Fibroblast of peridontal ligament (primary cell): ENCODE results near the gene TNFRSF13B.
"Not testable (repeated sequence)": the region's sequence is repeated elsewhere in the genome, so short reads cannot be mapped to it uniquely, and the experiment has no call there.

Source experiments
- DNase-seq: peaks from one replicate; pipeline ENCODE4 v3.0.0-alpha.2; 2010; ENCODE audit errors: extremely low read depth

Gene TNFRSF13B

GRCh38 chr17:16987066-16987829 lies 15.3 kb upstream of the TNFRSF13B start:
- no peak for DNase-seq

- no peak for DNase-seq
These were observed 14.5 kb upstream of the TNFRSF13B start for GRCh38 chr17:16986391-16986790.

- DNase-seq: no peak
These were observed 10.0 kb upstream of the TNFRSF13B start for GRCh38 chr17:16981928-16982327.

- peak; percentile 8 for DNase-seq
These were observed 9.2 kb upstream of the TNFRSF13B start for GRCh38 chr17:16980813-16981731.

GRCh38 chr17:16980061-16980460 lies 8.1 kb upstream of the TNFRSF13B start:
- DNase-seq: no peak

GRCh38 chr17:16979237-16979823 lies 7.4 kb upstream of the TNFRSF13B start:
- DNase-seq: not testable (repeated sequence)

GRCh38 chr17:16977932-16978331 lies 6.0 kb upstream of the TNFRSF13B start:
- DNase-seq: no peak

- no peak for DNase-seq
These were observed 5.0 kb upstream of the TNFRSF13B start for GRCh38 chr17:16976725-16977550.

GRCh38 chr17:16975744-16976625 lies 4.1 kb upstream of the TNFRSF13B start:
- no peak for DNase-seq

- DNase-seq: no peak
These were observed 3.3 kb upstream of the TNFRSF13B start for GRCh38 chr17:16975277-16975651.

- DNase-seq: no peak
These were observed 2.8 kb upstream of the TNFRSF13B start for GRCh38 chr17:16974569-16975276.

GRCh38 chr17:16973760-16974540 lies 2.0 kb upstream of the TNFRSF13B start:
- DNase-seq: no peak

- DNase-seq: not testable (repeated sequence)
These were observed 1.1 kb upstream of the TNFRSF13B start for GRCh38 chr17:16973043-16973442.

GRCh38 chr17:16972346-16972745 lies 428 bp upstream of the TNFRSF13B start:
- no peak for DNase-seq

GRCh38 chr17:16969931-16970906 lies 1.7 kb downstream of the TNFRSF13B start:
- DNase-seq: no peak

GRCh38 chr17:16968786-16969185 lies 3.1 kb downstream of the TNFRSF13B start:
- no peak for DNase-seq

- no peak for DNase-seq
These were observed 9.1 kb downstream of the TNFRSF13B start for GRCh38 chr17:16962804-16963203.

GRCh38 chr17:16961792-16962191 lies 10.1 kb downstream of the TNFRSF13B start:
- no peak for DNase-seq
